NCI-H2081 (cell line): ENCODE data around the gene TMCC2.

Experiments
- DNase-seq, 2 experiments: peaks; one replicate each; lab custom pipeline; 2025; lab: John Stamatoyannopoulos, UW

The TMCC2 gene

DNA sequence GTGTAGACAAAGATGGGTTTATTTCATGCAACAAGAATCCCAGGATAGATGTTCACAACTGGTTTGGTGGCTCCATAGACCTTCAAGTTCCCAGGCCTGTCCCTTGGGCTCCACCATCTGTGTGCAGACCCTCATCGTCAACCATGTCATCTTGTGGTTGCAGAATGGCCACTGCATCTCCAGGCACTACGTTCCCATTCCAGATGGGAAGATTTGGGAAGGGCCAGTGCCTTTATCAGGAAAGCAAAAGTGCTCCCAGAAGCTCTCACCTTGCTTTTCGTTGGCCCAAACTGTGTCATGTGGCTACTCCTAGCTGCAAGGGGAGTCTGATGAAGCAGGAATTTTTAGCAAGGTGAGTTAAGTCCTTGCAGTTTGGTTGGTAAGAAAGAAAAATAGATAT is 12.8 kb downstream of the TMCC2 start:
- no peak for DNase-seq

DNA sequence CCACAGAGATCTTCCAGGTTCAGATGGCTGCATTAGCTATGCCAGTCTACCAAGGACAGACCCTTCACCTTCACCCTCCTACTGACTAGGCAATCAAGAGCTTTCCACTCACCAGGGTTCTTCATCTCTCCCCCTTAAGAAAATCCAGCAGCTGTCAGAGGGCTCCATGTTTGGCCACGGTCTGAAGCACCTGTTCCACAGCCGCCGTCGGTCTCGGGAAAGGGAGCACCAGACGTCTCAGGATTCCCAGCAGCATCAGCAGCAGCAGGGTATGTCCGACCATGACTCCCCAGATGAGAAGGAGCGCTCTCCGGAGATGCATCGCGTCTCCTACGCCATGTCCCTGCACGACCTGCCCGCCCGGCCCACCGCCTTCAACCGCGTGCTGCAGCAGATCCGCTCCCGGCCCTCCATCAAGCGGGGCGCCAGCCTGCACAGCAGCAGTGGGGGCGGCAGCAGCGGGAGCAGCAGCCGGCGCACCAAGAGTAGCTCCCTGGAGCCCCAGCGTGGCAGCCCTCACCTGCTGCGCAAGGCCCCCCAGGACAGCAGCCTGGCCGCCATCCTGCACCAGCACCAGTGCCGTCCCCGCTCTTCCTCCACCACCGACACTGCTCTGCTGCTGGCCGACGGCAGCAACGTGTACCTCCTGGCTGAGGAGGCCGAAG is 13.8 kb downstream of the TMCC2 start:
- no peak for DNase-seq

- DNase-seq, result no peak
Measured at GRCh38 chr1:205243350-205244191, 15.8 kb downstream of the TMCC2 start.

DNA sequence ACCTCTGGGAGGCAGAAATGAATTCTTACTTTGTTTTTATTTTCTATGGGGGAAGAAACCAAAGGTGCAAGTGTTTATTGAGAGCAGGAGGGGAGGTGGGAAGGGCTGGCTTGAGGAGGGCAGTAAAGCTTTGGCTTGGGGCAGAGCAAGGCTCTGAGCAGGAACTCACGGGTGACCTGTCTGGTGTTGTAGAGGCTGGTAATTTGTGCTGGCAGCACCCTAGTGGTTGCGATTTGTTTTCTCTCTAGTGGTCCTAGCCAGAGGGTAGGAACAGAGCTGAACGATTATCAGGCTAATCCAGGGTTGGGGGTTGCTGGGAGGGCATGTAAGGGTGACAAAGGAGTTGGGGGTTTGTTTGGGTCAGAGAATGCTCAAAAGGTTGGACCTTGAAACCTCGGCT is 16.6 kb downstream of the TMCC2 start:
- DNase-seq, result no peak

- DNase-seq, result no peak
Measured at GRCh38 chr1:205245096-205245495, 17.4 kb downstream of the TMCC2 start.

DNA sequence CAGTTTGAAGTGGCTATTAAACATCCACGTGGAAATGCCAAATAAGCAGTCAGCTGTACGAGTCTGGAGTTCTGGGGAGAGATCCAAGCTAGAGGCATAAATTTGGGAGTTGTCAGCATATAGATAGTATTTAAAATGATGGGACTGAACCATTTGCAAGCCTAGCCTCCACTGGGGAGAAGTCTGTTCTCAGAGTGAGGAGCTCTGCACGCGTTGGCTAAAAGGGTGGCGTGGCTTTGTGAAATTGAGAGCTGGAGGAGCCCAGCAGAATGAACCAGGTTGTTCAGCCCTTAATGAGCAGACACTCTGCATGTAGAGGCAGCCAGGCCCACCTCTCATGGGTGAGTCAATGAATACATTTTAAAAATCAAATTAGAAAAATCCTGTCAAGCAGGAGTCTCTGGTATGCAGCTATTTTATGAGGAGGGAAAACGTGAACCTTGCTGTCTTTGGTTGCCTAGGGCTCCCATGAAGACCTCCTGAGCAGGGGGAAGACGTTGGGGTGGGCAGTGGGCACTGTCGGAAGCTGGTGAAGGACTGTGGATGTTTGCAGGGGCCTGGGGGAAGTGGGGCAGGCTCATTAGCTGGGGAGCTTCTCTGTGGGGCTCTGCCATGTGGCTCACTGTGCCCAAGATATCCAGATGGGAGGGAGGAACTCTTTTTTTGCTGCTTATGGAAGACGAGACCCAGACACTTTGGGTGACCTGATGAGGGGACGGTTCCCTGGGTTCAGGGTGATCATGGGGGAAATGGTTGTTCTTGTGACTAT is 18.8 kb downstream of the TMCC2 start:
- no peak for DNase-seq

DNA sequence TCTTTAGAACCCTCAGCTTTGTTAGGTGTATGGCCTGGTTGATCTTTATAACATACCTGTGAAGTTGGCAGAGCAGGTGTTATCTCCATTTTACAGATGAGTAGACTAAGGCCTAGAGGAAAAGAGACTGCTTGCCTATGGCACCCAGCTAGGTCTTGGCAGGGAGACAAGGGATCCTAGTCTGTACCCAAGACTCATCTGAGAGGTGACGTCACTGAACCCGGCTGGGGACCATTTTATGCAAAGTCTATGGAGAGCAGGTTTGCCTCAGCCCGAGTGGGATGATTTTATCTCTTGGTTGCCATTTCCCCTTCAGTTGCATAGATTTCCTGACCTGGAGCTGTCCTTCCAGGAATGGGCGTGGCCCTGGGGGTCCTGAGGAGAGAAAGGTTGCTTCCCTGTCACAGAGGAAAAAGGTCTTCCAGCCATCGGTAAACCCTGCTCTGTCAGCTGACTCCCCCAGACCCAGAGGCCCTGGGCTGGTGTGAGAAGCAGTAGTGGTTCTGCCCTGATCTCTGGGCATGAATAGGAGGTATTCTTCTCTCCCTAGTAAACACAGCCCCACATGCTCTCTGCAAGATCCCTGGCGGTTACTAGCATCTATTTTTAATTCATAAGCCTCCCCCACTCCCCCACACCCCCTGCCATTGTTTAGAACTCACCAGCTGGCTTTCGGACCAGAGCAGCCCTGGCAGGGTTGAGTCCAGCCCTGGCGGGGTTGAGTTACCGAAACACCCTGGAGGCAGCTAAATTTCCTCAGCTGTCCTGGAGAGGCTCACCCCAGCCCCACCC is 19.6 kb downstream of the TMCC2 start:
- DNase-seq, result no peak

DNA sequence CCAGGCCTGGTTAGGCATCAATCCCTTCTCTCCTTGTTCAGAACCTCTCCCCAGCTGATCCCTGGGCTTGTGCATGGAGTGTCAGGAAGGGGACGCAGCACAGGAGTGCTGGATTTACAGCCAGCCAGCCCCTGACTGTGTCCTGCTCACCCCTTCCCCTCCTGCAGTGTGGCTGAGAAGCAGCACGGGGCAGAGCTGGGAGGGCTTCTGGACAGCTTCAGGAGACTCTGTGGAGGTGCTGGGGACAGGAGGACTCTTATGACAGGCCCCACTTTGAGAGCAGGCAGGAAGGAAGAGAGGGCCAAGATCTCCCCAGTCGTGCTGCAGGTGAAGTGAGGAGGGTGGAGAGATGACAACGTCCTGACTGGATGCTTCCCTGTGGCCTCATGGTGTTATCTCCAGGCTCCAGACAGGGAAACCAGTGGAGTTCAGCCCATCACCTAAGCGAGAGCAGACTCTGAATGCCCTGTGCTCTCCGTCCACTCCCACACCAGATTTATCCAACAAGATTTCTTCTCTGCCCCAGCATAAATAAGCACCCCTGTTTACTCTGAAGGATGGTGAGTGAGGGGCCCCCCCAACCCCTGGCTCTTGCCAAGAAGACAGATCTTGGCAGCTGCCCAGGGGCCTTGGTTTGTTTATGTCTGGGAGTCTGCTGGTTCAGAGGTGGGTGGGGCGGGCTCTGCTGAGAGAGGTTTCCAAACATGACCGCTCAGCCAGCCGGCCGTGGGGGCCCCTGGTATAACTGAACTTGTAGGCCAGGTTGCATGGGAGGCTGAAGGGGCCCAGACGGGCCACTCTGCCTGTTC is 21.3 kb downstream of the TMCC2 start:
- peak; percentile 23 to 52 for DNase-seq

DNA sequence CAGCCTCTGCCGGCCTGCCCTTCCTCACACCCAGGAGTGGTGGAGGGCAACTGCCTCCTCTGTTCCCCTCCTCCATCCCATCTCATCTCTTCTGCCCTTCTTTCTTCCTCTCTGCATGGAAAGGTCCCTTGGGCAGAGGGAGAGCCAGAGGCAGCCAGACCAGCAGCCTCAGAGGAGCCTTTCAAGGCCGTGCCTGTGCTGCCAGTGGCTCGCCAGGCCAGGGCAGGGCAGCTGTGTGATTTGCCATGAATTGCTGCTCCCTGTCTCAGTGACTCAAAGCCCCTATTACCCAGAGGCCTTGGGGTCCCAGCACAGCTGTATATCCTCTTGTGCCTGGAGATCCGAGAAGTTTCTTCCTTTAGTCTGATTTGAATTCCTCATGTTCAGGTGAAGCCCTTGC is 21.9 kb downstream of the TMCC2 start:
- DNase-seq, result no peak

GRCh38 chr1:205250699-205251098 is 23.0 kb downstream of the TMCC2 start:
- DNase-seq, result no peak

DNA sequence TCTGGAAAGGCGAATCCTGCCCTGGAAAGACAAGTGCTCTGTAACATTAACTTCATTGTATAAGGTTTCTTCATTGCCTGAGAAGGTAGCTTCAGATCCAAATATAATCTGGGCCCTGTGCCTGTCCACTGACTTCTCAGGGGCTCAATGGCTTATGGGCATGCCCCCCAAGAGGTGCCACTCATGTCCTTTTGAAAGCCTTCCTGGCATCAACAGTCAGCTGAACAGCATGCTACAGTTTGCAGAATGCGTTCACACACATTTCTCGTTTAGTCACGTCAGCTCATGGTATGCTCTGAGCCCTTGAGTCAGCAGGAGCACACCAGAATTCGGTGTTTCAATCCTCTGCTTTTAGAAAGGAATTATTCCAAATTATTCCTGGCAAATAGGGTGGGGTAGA is 23.8 kb downstream of the TMCC2 start:
- DNase-seq, result no peak

- DNase-seq, result peak; percentile 82
Measured at GRCh38 chr1:205255941-205256780, 28.4 kb downstream of the TMCC2 start.

- no peak for DNase-seq
Measured at GRCh38 chr1:205256951-205257625, 29.3 kb downstream of the TMCC2 start.

GRCh38 chr1:205257735-205258134 is 30.0 kb downstream of the TMCC2 start:
- DNase-seq, result no peak

- no peak for DNase-seq
Measured at GRCh38 chr1:205258261-205258691, 30.5 kb downstream of the TMCC2 start.

- DNase-seq, result no peak
Measured at GRCh38 chr1:205258719-205259118, 31.0 kb downstream of the TMCC2 start.

GRCh38 chr1:205259324-205259832 is 31.6 kb downstream of the TMCC2 start:
- no peak for DNase-seq

DNA sequence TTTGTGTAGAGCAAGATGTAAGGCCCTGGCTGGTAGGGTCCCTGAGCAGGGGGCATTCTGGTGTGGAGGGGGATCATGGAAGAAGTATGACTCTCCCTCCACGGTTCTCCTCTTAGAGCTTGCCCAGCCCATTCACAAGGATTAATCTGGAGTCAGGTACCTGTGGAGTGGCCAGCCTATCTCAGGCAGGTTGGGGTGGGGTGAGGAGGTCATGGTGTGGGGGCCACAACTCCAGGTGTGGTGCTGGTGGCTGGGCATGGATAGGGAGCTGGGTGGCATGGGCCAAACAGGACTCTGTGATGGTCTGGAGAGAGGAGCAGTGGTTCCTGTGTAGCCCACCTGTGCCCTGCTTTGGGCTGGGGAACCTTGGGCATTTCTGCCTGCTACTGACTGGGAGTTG is 32.3 kb downstream of the TMCC2 start:
- no peak for DNase-seq
